Measurements from ENCODE around the gene CAPS2. TPM values are rescaled to one million over a fixed set of nuclear protein-coding genes. Genes with fewer than 3 reads are reported as not detected.

Gene CAPS2
- total RNA-seq, 1 experiment from 2014 or later: 4.3 TPM

DNA sequence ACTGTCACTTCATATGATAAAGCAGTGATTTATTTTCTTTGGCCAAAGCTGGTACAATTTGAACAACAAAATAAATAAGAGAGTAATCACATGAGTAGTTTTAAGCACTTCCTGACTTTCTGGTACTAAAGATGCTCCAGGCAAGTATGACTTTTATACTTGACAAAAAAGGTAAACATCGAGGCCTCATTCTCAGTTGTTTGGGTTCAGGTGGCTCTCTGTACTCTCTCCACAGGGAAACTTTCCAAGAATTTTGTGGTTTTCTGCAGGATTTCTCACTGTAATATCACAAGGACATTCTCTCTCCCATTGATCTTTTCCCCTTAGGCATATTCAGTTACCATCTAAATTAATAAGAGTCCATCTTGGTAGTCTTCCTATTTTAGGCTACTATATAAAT lies 93.9 kb downstream of the CAPS2 start:
- Histone ChIP-seq H3K4ac (ENCODE audit: low read depth, low read length) (no peak overlapping the region), H3K27ac (ENCODE audit: insufficient read length, low read depth, low read length) (no peak overlapping the region), H3K23ac (ENCODE audit: insufficient read length, low read depth, low read length) (no peak overlapping the region), H3K23me2 (ENCODE audit: insufficient read length, low read depth, low read length, poor library complexity, severe bottlenecking) (no peaks in the 10 kb centered on the region), H4K5ac (ENCODE audit: insufficient read length, low read depth, low read length) (no peak overlapping the region), H2BK15ac (ENCODE audit: low read depth, low read length) (no peak overlapping the region), H2BK20ac (ENCODE audit: low read depth, low read length, poor library complexity, severe bottlenecking) (no peak overlapping the region), H4K20me1 (ENCODE audit: control insufficient read depth, insufficient read depth, insufficient read length) (no peaks in the 10 kb centered on the region), H4K8ac (replicated peaks; ENCODE audit: insufficient read length, low read depth, low read length) (no peak overlapping the region), H3K27me3 (ENCODE audit: insufficient read depth, low read length) (no peaks in the 10 kb centered on the region), H3K18ac (ENCODE audit: insufficient read length, low read depth, low read length) (no peak overlapping the region), H2BK12ac (ENCODE audit: insufficient read length, low read depth, low read length) (no peak overlapping the region), H2BK5ac (ENCODE audit: insufficient read length, low read length) (no peak overlapping the region), H3K14ac (ENCODE audit: insufficient read depth, low read length) (no peak overlapping the region), H3K4me1 (ENCODE audit: insufficient read depth, low read length) (no peaks in the 10 kb centered on the region), H3K79me1 (ENCODE audit: insufficient read depth, low read depth, low read length, poor library complexity, severe bottlenecking) (no peaks in the 10 kb centered on the region), H3K79me2 (ENCODE audit: insufficient read depth, low read length) (no peaks in the 10 kb centered on the region), H3K56ac (ENCODE audit: insufficient read length, low read depth, low read length) (no peak overlapping the region), H3T11ph (ENCODE audit: low read length) (no peak overlapping the region), H4K91ac (ENCODE audit: insufficient read length, low read depth, low read length) (no peak overlapping the region), H3K4me2 (ENCODE audit: insufficient read depth, insufficient read length, low read length) (no peak overlapping the region), H2BK120ac (ENCODE audit: low read depth, low read length, poor library complexity, severe bottlenecking) (no peak overlapping the region), H2AFZ (ENCODE audit: low read length) (no peak overlapping the region), H3K9me3 (ENCODE audit: control insufficient read depth, low read depth, low read length) (no peaks in the 10 kb centered on the region), H2AK5ac (ENCODE audit: insufficient read length, low read length) (no peak overlapping the region), H3K9ac (ENCODE audit: extremely low read depth, insufficient read length, low read length) (no peak overlapping the region)
- no peaks in the 10 kb centered on the region; a peak in 1 of 7 replicates for H3K36me3 Mint-ChIP-seq (ENCODE audit: insufficient read depth in 1 of 3, low read depth in 3 of 3)
- DNase-seq: no peak
- TF ChIP-seq, protein P1, sequence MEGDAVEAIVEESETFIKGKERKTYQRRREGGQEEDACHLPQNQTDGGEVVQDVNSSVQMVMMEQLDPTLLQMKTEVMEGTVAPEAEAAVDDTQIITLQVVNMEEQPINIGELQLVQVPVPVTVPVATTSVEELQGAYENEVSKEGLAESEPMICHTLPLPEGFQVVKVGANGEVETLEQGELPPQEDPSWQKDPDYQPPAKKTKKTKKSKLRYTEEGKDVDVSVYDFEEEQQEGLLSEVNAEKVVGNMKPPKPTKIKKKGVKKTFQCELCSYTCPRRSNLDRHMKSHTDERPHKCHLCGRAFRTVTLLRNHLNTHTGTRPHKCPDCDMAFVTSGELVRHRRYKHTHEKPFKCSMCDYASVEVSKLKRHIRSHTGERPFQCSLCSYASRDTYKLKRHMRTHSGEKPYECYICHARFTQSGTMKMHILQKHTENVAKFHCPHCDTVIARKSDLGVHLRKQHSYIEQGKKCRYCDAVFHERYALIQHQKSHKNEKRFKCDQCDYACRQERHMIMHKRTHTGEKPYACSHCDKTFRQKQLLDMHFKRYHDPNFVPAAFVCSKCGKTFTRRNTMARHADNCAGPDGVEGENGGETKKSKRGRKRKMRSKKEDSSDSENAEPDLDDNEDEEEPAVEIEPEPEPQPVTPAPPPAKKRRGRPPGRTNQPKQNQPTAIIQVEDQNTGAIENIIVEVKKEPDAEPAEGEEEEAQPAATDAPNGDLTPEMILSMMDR (conservative IDR thresholded peaks at IDR 0.05): no peak
- H3K27me3 Mint-ChIP-seq (ENCODE audit: low read depth): no peaks in the 10 kb centered on the region
- H3K9me3 Mint-ChIP-seq: peaks cover 3 to 5% of the 10 kb centered on the region in 2 experiments; a peak in 3 of 5 replicates
- H3K27ac Mint-ChIP-seq: no peak overlapping the region
- no CpG with 5 or more reads among the region's 1 CpG for WGBS (ENCODE audit: extremely low coverage, insufficient read length, low lambda C conversion rate)
- H3K4me3 Mint-ChIP-seq: no peak overlapping the region
- no peaks in the 10 kb centered on the region for H3K4me1 Mint-ChIP-seq
